Large intestine (tissue), 3 donors: Measurements from ENCODE around the gene REN. TPM values are rescaled to one million over a fixed set of nuclear protein-coding genes. Genes with fewer than 3 reads are reported as not detected.

Experiments
- DNase-seq, 2 donors: peaks; one replicate each; pipeline versions ENCODE4 v3.0.0 to v3.0.0-alpha.2; 2013
- H3K27ac ChIP-seq: one replicate; pipeline ENCODE4 v1.5.1; 2013; ENCODE audit warnings: low read length
- H3K27me3 ChIP-seq: 2 replicates; pipeline ENCODE4 v1.6.1; 2013; ENCODE audit warnings: low read length; ENCODE audit not compliant: control insufficient read depth, insufficient read depth
- H3K36me3 ChIP-seq: 2 replicates; pipeline ENCODE4 v1.6.1; 2013; ENCODE audit warnings: low read length; ENCODE audit not compliant: control insufficient read depth, insufficient read depth
- H3K4me1 ChIP-seq: one replicate; pipeline ENCODE4 v1.6.1; 2013; ENCODE audit warnings: low read length; ENCODE audit not compliant: control insufficient read depth, insufficient read depth
- H3K4me3 ChIP-seq: one replicate; pipeline ENCODE4 v1.5.1; 2013; ENCODE audit warnings: low read length
- H3K9me3 ChIP-seq: one replicate; pipeline ENCODE4 v1.6.1; 2013; ENCODE audit warnings: mild to moderate bottlenecking, low read depth, low read length, moderate library complexity; ENCODE audit not compliant: control insufficient read depth
- WGBS: methylation state at CpG from one replicate; pipeline ENCODE4 v1.1.5; 2013; ENCODE audit warnings: low lambda C conversion rate; ENCODE audit not compliant: insufficient coverage; 5-methylcytosine and 5-hydroxymethylcytosine counted together
- polyA plus RNA-seq: library from polyadenylated mRNA; unstranded; fragments of 120-200 nt; gene quantifications from one replicate; pipeline ENCODE4 v1.2.1, GENCODE V29; 2013

REN gene
- polyA plus RNA-seq, 1 donor = 4.2 TPM

GRCh38 chr1:204202481-204202880, 36.3 kb upstream of the REN start:
- Histone ChIP-seq H3K36me3 (peaks cover 3% of the 10 kb centered on the region), H3K9me3 (no peaks in the 10 kb centered on the region), H3K4me3 (no peak overlapping the region), H3K27me3 (no peaks in the 10 kb centered on the region), H3K27ac (no peak overlapping the region), H3K4me1 (peaks cover 28% of the 10 kb centered on the region)
- DNase-seq = no peak
- no CpG with 5 or more reads among the region's 4 CpGs for WGBS

DNA sequence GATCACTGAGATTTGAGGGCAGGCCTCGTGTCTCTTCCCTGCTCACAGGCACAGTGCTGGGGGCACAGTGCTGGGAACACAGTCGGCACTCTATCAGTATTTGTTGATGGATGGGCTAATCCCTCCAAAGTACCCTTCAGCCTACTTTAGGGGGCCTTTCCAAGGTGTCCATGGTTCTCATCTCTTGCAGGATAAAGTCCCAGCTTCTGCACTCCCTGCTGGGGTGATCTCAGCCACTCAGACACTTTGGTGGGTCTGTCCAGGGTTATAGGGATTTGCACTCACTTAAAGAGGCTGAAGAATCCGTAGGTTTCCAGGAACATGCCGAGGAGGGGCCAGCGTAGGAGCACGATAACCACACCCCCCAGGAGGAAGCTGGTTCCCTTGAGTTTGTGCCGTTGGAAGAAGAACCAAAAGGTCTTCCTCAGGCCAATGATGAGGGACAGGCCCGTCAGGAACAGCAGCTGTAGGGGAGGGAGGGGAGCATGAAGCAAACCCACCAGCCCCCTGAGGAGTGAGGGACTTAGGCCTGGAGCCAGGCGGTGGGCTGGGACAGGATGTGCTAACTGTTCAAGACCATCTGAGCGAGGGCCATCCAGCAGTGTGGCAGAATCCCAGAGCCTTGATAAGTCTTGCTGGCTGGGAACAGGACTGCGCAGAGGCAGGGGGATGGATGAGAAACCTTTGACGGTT, 35.4 kb upstream of the REN start:
- no peak overlapping the region for H3K27ac ChIP-seq
- H3K36me3 ChIP-seq = peaks cover 3% of the 10 kb centered on the region
- H3K4me3 ChIP-seq = no peak overlapping the region
- no CpG with 5 or more reads among the region's 12 CpGs for WGBS
- H3K4me1 ChIP-seq = peaks cover 23% of the 10 kb centered on the region
- no peak for DNase-seq
- H3K27me3 ChIP-seq = no peaks in the 10 kb centered on the region
- no peaks in the 10 kb centered on the region for H3K9me3 ChIP-seq

GRCh38 chr1:204199579-204199978, 33.4 kb upstream of the REN start:
- no peaks in the 10 kb centered on the region for H3K9me3 ChIP-seq
- peaks cover 28% of the 10 kb centered on the region for H3K4me1 ChIP-seq
- H3K36me3 ChIP-seq = peaks cover 3% of the 10 kb centered on the region
- no peaks in the 10 kb centered on the region for H3K27me3 ChIP-seq
- no CpG with 5 or more reads among the region's 9 CpGs for WGBS
- DNase-seq = no peak
- no peak overlapping the region for H3K4me3 ChIP-seq
- H3K27ac ChIP-seq = peak overlapping the region; percentile 33

DNA sequence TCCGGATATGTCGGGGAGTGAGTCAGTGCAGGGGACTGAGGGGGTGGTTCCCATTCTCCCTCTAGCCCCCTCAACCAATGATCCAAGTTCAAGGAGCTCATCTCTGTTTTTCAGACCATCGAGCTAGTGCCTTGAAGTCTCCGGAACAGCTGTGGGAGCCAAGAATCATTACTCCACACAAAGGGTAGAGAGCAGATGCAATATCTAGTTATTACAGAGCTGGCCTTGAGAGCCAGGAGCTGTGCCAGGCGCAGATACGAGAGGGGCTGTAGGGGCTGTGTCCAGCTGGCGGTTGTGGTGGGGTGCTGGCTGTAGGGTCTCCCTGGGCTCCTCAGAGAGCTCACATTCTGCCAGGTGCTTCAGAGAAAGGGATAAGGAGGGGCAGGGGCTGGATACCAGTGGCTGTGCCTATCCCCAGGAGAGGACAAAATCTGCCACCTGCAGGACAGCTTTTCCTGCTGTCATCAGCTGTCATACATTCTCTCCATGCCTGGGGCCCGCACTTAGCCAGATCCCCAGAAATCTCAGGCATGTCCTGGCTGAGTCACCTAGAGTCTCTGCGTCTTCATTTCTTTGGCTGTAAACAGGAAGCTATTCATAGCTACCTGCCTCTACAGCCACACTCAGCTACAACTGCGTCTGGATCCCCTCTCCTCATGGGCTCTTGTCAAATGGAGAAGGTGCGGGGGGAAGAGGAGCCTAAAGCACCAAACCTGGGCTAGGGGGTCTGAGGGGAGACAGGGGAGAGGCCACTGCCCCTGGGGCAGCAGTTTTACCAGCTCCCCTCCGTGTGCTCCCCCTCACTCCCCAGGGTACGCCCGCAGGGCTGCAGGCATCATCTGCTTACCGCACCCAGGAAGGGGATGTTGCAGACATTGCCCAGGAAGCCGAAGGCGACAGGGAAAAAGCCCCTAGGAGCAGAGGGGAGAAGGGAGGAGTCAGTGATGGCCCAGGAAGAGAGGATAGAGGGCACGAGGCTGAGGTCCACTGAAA, 32.5 kb upstream of the REN start:
- Histone ChIP-seq H3K27ac (peak overlapping the region; percentile 50), H3K27me3 (no peaks in the 10 kb centered on the region), H3K4me1 (peaks cover 37% of the 10 kb centered on the region), H3K9me3 (no peaks in the 10 kb centered on the region), H3K36me3 (peaks cover 3% of the 10 kb centered on the region), H3K4me3 (no peak overlapping the region)
- DNase-seq = peak; percentile 54 to 69
- no CpG with 5 or more reads among the region's 18 CpGs for WGBS

DNA sequence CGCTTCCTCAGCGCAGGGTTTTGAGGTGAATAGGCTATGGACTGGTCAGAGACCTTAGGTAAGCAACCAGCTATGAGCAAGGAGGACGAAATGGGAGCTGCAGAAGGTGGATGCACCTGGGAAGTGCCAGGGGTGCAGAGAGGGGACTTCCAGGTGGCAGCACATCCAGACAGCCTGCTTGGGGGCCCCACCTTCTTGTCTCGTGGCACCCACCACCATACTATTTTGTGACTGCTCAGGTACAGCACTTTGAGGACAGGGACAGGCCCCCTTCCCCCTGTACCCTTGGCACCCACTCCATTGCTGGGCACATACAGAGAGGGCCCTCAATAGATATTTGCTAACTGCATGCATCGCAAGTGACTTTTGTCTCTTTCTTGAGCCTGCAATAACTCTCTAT, 30.9 kb upstream of the REN start:
- no peak overlapping the region for H3K27ac ChIP-seq
- H3K4me1 ChIP-seq = peaks cover 53% of the 10 kb centered on the region
- H3K9me3 ChIP-seq = no peaks in the 10 kb centered on the region
- H3K27me3 ChIP-seq = no peaks in the 10 kb centered on the region
- no peaks in the 10 kb centered on the region for H3K36me3 ChIP-seq
- DNase-seq = no peak
- no peak overlapping the region for H3K4me3 ChIP-seq
- WGBS = no CpG with 5 or more reads among the region's 5 CpGs

DNA sequence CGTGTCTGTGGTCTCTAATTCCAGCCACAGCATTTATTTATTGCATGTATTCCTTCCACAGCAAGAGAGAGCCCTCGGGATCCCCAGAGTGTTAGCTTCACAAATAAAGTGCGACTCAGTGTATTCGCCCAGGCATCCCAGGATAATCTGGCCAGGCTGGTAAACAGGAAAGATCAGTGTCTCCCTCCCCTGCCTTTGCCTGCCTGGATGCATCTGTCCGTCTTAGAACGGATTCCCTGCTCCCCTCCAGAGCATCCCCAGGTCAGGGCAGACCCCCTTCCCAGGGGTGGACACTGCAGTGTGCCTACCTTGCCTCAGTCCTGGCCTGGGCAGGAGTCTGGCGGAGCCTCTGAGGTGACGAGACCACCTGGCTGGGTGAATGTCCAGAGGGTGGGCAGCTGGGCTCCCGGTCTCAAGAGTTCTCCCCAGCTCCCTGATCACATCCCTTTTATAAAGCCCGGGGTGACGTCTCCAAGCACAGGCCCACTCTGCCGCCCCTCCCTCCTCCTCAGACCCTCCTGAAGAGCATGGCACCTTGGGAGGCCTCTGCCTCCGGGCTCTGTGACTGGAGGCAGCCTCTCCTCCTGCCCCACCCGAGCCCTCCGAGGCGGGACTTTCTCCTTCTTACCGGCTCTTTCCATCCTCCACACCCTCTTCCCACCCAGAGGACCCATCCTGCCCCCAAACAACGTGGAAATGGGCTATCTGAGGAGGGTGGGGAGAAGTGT, 30.1 kb upstream of the REN start, which contains the start of gene KISS1:
Gene KISS1 (minus strand): TSS at position 424 of the 728 bp plus-strand sequence. CDS start 3,615 bp downstream, outside the sequence.
- 20% methylated on average over 3 of the region's 18 CpGs for WGBS
- Histone ChIP-seq H3K9me3 (no peaks in the 10 kb centered on the region), H3K27ac (no peak within 1 kb of the TSS), H3K4me1 (peaks cover 61% of the 10 kb centered on the region), H3K27me3 (no peaks in the 10 kb centered on the region), H3K4me3 (no peak within 1 kb of the TSS), H3K36me3 (no peaks in the 10 kb centered on the region)
- DNase-seq = no peak

- H3K27ac ChIP-seq = peak overlapping the region; percentile 47
- no peak for DNase-seq
- H3K4me3 ChIP-seq = no peak overlapping the region
- WGBS = no CpG with 5 or more reads among the region's 7 CpGs
- H3K27me3 ChIP-seq = no peaks in the 10 kb centered on the region
- H3K36me3 ChIP-seq = no peaks in the 10 kb centered on the region
- peaks cover 70% of the 10 kb centered on the region for H3K4me1 ChIP-seq
- H3K9me3 ChIP-seq = no peaks in the 10 kb centered on the region
Measured at GRCh38 chr1:204194771-204195170, 28.6 kb upstream of the REN start.

GRCh38 chr1:204194080-204194479, 27.9 kb upstream of the REN start:
- Histone ChIP-seq H3K27ac (peak overlapping the region; percentile 47), H3K9me3 (no peaks in the 10 kb centered on the region), H3K27me3 (no peaks in the 10 kb centered on the region), H3K4me1 (peaks cover 66% of the 10 kb centered on the region), H3K4me3 (no peak overlapping the region), H3K36me3 (no peaks in the 10 kb centered on the region)
- peak; percentile 59 to 85 for DNase-seq
- WGBS = no CpG with 5 or more reads among the region's 2 CpGs

DNA sequence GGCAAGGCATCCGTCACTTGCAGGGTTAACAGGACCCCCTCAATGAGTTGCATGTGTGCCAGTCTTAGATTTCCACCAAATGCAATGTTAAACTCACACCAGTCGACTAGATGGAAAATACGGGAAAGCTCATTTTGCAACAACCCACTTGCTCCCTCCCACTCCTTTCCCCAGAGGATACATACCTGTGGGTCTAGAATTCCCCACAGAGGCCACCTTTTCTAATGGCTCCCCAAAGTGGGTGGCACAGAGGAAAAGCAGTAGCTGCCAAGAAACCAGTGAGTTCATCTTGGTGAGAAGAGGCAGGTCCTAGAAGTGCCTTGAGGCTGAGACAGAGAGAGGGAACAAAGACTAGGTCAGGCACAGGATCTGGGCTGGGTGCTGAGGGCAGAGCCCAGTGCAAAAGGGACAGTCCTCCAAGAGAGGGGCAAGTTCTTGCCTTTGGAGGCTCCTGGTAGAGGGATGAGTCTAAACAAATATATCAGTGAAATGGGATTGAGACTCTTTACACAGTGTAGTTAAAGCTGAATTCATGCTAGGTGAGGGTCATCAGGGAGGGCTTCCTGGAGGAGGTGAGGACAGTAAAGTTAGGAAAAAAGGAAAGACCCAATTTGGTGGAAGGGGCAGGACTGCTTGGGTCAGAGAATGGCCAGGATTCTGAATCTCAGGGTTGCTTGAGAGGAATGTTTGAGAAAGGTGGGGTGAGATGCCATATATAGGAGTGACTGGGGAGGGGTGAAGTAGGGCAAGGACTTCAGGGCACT, 26.6 kb upstream of the REN start:
- Histone ChIP-seq H3K4me1 (peaks cover 54% of the 10 kb centered on the region), H3K4me3 (no peak overlapping the region), H3K36me3 (no peaks in the 10 kb centered on the region), H3K27ac (no peak overlapping the region), H3K9me3 (no peaks in the 10 kb centered on the region), H3K27me3 (no peaks in the 10 kb centered on the region)
- no CpG with 5 or more reads among the region's 3 CpGs for WGBS
- DNase-seq = no peak
